MCF 10A (cell line): Measurements from ENCODE around the gene LINGO4. TPM values are rescaled to one million over a fixed set of nuclear protein-coding genes. Genes with fewer than 3 reads are reported as not detected.

Experiments
- BruUV-seq: library from RNA; stranded (reverse); fragments of 400-500 nt; replicated peaks from 2 replicates; lab custom pipeline; 2021; lab: Mats Ljungman, UMichigan
- CTCF ChIA-PET: fragments of 300-600 bp; sonication (Branson Sonifier 250); formaldehyde crosslinking; extraction: SDS; loops from one replicate; lab custom pipeline; 2021; ENCODE audit warnings: antibody characterized with exemption, inconsistent platforms; lab: Yijun Ruan, JAX
- POLR2A ChIA-PET: fragments of 300-600, 350-650 bp; sonication (Branson Sonifier 250); formaldehyde crosslinking; extraction: SDS; loops from one replicate; lab custom pipeline; 2020; ENCODE audit warnings: antibody characterized with exemption, inconsistent platforms; lab: Yijun Ruan, JAX
- DNase-seq: peaks from one replicate; pipeline ENCODE4 v3.0.0-alpha.2; 2018; ENCODE audit not compliant: unreplicated experiment
- H3K27ac Mint-ChIP-seq: one replicate; pipeline ENCODE4 v1.8.0; 2022; ENCODE audit warnings: mild to moderate bottlenecking, low read depth, mixed read lengths; ENCODE audit not compliant: unreplicated experiment
- H3K27me3 Mint-ChIP-seq: one replicate; pipeline ENCODE4 v1.8.0; 2022; ENCODE audit warnings: mixed read lengths; ENCODE audit not compliant: insufficient read depth, unreplicated experiment
- H3K36me3 Mint-ChIP-seq: one replicate; pipeline ENCODE4 v1.8.0; 2022; ENCODE audit warnings: mild to moderate bottlenecking, moderate library complexity, mixed read lengths; ENCODE audit not compliant: insufficient read depth, unreplicated experiment
- H3K4me1 Mint-ChIP-seq: one replicate; pipeline ENCODE4 v1.8.0; 2022; ENCODE audit warnings: mixed read lengths; ENCODE audit not compliant: insufficient read depth, unreplicated experiment
- H3K4me3 Mint-ChIP-seq: one replicate; pipeline ENCODE4 v1.8.0; 2022; ENCODE audit warnings: mild to moderate bottlenecking, moderate library complexity, mixed read lengths; ENCODE audit not compliant: unreplicated experiment
- H3K9me3 Mint-ChIP-seq: one replicate; pipeline ENCODE4 v1.8.0; 2022; ENCODE audit warnings: mixed read lengths; ENCODE audit not compliant: unreplicated experiment
- intact Hi-C: fragments of 100-400 bp; cut with micrococcal nuclease; formaldehyde crosslinking; loops from 2 replicates; pipeline ENCODE4 v1.14.1; 2022
- total RNA-seq: library from RNA; stranded (reverse); gene quantifications from 2 replicates; pipeline ENCODE4 v1.2.3, GENCODE V29; 2022
- TF ChIP-seq, protein P1 (sequence below): fragments of 200-600 bp; IDR thresholded peaks from one replicate; pipeline ENCODE4 v1.8.0; 2022; ENCODE audit warnings: antibody characterized with exemption, mild to moderate bottlenecking; ENCODE audit not compliant: unreplicated experiment

Gene LINGO4
- total RNA-seq, 1 experiment from 2014 or later = not detected

DNA sequence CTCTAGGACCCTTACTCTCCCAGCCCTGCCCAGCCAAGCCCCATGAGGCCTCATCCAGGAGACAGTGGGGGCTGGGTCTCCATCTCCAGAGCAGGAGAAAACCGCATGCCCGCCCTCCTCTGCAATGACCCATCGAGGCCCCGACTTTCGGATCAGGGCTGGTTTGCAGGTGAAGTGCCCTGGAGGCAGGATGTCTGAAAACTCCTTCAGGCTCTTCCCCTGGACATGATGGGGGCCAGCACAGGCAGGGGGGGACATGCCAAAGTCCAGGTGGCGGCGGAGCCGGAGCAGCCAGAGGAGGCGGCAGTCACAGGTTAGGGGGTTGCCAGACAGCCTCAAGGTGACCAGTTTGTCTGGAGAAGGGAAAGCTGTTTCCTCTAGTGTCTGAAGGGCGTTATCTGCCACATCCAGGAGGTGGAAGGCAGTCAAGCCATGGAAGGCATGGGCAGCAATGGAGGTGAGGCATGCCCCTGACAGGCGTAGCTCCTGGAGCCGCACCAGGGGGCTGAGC lies 3.9 kb downstream of the LINGO4 start:
- peaks cover 66% of the 10 kb centered on the region for H3K27me3 Mint-ChIP-seq
- no peak overlapping the region for H3K4me3 Mint-ChIP-seq
- no TSS peak for BruUV-seq
- POLR2A ChIA-PET = interaction anchor here (1.8 kb wide), 1 partner anchor 19 kb away, joined by 6 read pairs; no protein-coding TSS in a partner anchor
- no peaks in the 10 kb centered on the region for H3K9me3 Mint-ChIP-seq
- peaks cover 8% of the 10 kb centered on the region for H3K4me1 Mint-ChIP-seq
- CTCF ChIA-PET = interaction anchor here (0.7 kb wide), 1 partner anchor 132 kb away, joined by 3 read pairs; no protein-coding TSS in a partner anchor
- TF ChIP-seq, protein P1, sequence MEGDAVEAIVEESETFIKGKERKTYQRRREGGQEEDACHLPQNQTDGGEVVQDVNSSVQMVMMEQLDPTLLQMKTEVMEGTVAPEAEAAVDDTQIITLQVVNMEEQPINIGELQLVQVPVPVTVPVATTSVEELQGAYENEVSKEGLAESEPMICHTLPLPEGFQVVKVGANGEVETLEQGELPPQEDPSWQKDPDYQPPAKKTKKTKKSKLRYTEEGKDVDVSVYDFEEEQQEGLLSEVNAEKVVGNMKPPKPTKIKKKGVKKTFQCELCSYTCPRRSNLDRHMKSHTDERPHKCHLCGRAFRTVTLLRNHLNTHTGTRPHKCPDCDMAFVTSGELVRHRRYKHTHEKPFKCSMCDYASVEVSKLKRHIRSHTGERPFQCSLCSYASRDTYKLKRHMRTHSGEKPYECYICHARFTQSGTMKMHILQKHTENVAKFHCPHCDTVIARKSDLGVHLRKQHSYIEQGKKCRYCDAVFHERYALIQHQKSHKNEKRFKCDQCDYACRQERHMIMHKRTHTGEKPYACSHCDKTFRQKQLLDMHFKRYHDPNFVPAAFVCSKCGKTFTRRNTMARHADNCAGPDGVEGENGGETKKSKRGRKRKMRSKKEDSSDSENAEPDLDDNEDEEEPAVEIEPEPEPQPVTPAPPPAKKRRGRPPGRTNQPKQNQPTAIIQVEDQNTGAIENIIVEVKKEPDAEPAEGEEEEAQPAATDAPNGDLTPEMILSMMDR = no peak
- intact Hi-C loops = no loop called here
- H3K36me3 Mint-ChIP-seq = no peaks in the 10 kb centered on the region
- H3K27ac Mint-ChIP-seq = no peak overlapping the region
- no peak for DNase-seq

DNA sequence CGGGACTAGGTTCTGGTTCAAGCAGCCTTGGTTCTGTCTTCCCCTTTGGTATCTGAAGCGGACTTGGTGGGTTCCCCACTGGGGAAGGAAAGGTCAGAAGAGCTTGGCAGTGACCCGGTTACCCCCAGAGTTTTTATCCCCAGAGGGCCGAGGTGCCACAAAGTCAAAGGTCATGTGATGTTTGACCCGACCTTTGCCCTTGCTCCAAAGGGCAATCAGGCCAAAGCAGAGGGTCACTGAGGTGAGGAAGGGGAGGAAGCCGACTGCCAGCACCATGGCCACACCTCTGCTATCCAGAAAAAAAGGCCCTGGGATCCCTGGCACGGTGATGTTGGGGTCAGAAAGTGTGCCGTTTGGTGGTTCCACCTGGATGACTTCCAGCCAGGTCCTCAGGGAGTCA lies 4.4 kb downstream of the LINGO4 start:
- no peak overlapping the region for H3K4me3 Mint-ChIP-seq
- no TSS peak for BruUV-seq
- no peak for DNase-seq
- H3K9me3 Mint-ChIP-seq = no peaks in the 10 kb centered on the region
- H3K36me3 Mint-ChIP-seq = no peaks in the 10 kb centered on the region
- H3K27me3 Mint-ChIP-seq = peaks cover 61% of the 10 kb centered on the region
- CTCF ChIA-PET = interaction anchor here (0.8 kb wide), 1 partner anchor 20 kb away, joined by 4 read pairs; no protein-coding TSS in a partner anchor
- no peak overlapping the region for H3K27ac Mint-ChIP-seq
- TF ChIP-seq, protein P1 = no peak
- intact Hi-C loops = no loop called here
- POLR2A ChIA-PET = interaction anchor here (3.1 kb wide), 1 partner anchor 12 kb away, joined by 13 read pairs; the partner anchor contains the start of gene TDRKH
- H3K4me1 Mint-ChIP-seq = peaks cover 8% of the 10 kb centered on the region

DNA sequence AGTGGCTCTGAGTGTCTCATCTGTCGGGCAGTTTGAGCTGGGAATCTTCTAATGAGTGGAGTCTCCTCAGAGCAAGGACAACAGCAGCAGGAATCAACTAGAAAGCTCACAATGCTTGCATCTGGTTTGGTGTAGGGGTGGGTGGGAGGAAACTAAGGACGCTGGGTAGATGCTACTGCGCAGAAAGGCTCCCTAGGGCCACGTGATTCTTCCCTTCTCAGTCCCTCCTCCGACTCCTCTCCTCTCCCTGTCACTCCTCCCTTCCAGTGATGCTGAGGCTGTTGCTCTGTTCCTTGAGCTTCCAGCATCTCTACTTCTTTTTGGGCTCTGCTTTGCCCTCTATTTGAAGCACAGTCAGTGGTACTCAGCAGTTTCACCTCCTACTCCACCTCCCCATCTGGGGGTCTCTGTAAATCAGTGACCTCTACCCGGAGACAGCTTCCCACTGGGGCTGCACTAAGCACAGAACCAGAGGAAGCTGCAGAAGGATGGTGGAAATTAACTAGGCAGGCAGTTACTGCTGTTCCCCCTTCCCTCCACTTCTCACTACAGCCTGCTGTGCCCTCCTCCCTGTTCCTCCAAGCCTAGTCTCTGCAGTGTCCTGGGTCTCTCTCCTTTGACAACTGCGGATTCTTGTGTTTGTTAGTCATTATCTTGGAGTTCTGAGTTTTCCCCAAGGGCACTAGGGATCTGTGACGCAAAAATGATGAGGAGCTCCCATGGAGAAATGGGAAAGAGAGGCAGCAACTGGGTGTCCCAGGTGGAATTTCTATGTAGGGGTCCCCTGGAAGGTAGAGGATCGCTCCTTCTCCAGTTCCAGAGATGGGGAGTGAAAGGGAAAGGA lies 5.8 kb downstream of the LINGO4 start:
- ChIA-PET POLR2A (interaction anchor here (1.0 to 3.1 kb wide), 2 partner anchors 11 to 27 kb away, joined by 3 to 13 read pairs; partner anchors contain the start of gene TDRKH), CTCF (interaction anchor here (0.6 to 1.1 kb wide), 3 partner anchors 13 to 459 kb away, joined by 3 to 4 read pairs (median 3); no protein-coding TSS in a partner anchor)
- TF ChIP-seq, protein P1 = no peak
- Mint-ChIP-seq H3K4me1 (peaks cover 8% of the 10 kb centered on the region), H3K27me3 (peaks cover 46% of the 10 kb centered on the region), H3K9me3 (no peaks in the 10 kb centered on the region), H3K4me3 (no peak overlapping the region), H3K27ac (no peak overlapping the region), H3K36me3 (no peaks in the 10 kb centered on the region)
- intact Hi-C loops = no loop called here
- DNase-seq = no peak
- BruUV-seq = no TSS peak

DNA sequence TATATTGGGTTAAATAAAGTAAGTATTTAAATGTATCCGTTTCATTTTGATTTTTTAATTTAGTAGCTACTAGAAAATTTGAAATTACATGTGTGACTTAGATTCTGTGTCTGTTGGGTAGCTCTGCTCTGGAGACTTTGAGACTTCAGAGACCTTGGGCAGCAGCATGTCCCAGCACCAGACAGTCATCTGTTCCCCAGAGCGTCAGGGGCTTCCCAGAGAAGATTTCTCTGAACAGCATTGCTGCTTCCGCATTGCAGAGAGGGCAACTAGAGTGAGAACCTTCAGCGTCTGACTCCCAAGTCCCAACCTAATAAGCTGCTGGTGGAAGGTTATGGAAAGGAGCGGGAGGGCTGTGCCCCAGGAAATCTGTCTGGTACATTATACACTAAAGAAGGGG lies 6.6 kb downstream of the LINGO4 start:
- no peaks in the 10 kb centered on the region for H3K36me3 Mint-ChIP-seq
- no TSS peak for BruUV-seq
- H3K27ac Mint-ChIP-seq = no peak overlapping the region
- ChIA-PET CTCF (interaction anchor here (1.1 to 1.3 kb wide), 4 partner anchors 26 to 205 kb away, joined by 3 to 4 read pairs (median 4); no protein-coding TSS in a partner anchor), POLR2A (interaction anchor here (3.1 kb wide), 1 partner anchor 10 kb away, joined by 13 read pairs; the partner anchor contains the start of gene TDRKH)
- H3K4me1 Mint-ChIP-seq = peaks cover 8% of the 10 kb centered on the region
- H3K4me3 Mint-ChIP-seq = no peak overlapping the region
- intact Hi-C loops = no loop called here
- peaks cover 38% of the 10 kb centered on the region for H3K27me3 Mint-ChIP-seq
- TF ChIP-seq, protein P1 = no peak
- no peaks in the 10 kb centered on the region for H3K9me3 Mint-ChIP-seq
- no peak for DNase-seq
